C4-2B (cell line): ENCODE results near the gene MRPS23.
A peak's percentile ranks its signal among the peaks of the same experiment; 100 is the strongest.

Source experiments
- H3K27ac ChIP-seq: fragments of 450-650 bp; 2 replicates; pipeline ENCODE4 v1.5.1; 2017
- ZFX ChIP-seq: fragments of 450-650 bp; IDR thresholded peaks from 2 replicates; pipeline ENCODE4 v1.6.1; 2017
- TF ChIP-seq, protein P1 (sequence below): fragments of 450-650 bp; conservative IDR thresholded peaks from 2 replicates; pipeline ENCODE4 v1.5.1; 2017; ENCODE audit warnings: mild to moderate bottlenecking

MRPS23 gene

DNA sequence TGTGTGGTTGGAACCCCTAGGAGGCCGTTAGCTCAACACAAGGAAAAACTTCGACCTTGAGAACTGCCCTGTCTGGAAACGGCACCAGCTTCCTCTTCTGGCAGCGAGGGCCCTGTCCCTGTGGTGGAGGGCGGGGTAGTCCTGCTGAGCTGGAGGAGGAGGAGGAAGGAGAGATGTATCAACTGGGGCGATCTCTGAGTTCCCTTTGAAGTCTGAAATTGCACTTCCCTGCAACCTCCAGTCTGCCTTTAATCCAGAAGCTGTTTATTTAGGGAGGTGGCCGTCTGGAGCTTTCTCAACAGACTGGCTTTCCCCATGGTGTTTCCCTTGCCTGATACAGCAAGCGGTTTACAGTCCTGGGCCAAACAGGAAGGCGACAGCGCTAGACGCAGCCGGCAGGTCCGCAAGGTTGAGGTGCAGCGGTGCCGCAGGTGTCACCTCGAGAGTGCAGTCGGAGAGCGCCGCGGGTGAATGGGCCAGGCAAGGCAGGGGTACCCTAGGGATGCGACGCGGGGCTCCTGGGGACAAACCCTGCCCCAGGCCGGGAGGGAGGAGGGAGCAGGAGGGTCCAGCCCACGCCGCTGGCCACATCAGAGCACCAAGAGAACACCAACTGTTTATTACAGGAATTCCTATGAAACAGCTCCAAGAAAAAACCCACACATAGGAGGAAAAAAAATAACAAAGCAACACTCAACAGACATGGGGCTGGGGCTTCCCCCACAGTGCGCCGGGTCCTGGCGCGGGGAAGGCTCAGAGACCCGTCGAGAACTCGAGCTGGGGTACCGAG lies 11.4 kb upstream of the MRPS23 start:
- TF ChIP-seq, protein P1, sequence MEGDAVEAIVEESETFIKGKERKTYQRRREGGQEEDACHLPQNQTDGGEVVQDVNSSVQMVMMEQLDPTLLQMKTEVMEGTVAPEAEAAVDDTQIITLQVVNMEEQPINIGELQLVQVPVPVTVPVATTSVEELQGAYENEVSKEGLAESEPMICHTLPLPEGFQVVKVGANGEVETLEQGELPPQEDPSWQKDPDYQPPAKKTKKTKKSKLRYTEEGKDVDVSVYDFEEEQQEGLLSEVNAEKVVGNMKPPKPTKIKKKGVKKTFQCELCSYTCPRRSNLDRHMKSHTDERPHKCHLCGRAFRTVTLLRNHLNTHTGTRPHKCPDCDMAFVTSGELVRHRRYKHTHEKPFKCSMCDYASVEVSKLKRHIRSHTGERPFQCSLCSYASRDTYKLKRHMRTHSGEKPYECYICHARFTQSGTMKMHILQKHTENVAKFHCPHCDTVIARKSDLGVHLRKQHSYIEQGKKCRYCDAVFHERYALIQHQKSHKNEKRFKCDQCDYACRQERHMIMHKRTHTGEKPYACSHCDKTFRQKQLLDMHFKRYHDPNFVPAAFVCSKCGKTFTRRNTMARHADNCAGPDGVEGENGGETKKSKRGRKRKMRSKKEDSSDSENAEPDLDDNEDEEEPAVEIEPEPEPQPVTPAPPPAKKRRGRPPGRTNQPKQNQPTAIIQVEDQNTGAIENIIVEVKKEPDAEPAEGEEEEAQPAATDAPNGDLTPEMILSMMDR, result no peak
- TF ChIP-seq ZFX, result no peak
- peak overlapping the region; percentile 39 for H3K27ac ChIP-seq

DNA sequence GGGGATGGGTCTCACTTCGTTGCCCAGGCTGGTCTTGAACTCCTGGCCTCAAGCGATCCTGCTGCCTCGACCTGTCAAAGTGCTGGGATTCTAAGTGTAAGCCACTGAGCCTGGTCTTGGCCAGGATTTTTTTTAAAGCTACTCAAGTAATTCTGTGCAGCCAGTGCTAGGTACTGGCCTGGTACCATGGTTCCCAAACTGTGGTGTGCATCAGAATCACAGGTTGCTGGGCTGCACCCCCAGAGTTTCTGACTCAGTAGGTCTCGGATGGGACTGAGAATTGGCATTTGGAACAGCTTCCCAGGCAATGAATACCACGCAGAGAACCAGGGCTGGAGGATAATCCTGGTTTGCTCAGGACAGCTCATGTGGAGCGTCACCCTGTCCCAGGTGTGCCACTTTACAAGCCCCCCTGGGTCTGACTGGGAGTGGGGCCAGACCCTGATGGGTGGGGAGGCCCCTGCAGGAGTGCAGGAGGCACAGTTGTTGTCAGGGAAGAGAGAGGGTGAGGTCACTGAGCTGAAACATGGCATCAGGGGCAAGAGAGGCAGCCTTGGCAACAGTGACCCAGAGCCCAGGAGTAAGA lies 10.7 kb upstream of the MRPS23 start:
- peak overlapping the region; percentile 39 for H3K27ac ChIP-seq
- TF ChIP-seq ZFX, result no peak
- TF ChIP-seq, protein P1, result no peak

DNA sequence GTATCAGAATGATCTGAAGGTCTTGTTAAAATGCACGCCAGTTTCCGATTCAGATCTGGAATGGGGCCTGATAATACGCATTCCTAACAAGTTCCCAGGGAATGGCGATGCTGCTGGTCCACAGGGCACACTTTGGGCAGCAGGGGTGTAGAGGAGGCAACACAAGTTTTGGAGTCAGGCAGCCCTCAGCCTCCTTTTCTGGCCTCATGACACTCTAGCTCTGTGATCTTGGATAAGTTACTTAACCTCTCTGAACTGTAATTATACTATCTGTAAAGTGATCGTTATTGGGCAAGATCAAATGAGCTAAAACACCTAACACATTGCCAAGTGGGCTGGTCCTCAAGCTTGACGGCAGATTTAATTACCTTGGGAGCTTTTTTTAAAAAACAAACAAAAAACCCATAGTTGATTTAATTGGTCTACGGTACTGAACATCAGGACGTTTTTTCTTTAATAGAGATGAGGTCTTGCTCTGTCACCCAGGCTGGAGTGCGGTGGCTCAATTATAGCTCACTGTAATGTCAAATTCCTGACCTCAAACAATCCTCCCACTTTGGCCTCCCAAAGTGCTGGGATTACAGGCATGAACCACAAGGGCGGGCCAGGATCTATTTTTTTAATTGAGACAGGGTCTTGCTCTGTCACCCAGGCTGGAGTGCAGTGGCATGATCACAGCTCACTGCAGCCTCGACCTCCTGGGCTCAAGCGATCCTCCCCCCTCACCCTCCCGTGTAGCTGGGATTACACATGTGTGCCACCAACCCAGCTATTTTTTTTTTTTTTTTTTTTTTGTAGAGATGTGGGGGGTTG lies 10.0 kb upstream of the MRPS23 start:
- H3K27ac ChIP-seq, result no peak overlapping the region
- no peak for TF ChIP-seq ZFX
- TF ChIP-seq, protein P1, result no peak

DNA sequence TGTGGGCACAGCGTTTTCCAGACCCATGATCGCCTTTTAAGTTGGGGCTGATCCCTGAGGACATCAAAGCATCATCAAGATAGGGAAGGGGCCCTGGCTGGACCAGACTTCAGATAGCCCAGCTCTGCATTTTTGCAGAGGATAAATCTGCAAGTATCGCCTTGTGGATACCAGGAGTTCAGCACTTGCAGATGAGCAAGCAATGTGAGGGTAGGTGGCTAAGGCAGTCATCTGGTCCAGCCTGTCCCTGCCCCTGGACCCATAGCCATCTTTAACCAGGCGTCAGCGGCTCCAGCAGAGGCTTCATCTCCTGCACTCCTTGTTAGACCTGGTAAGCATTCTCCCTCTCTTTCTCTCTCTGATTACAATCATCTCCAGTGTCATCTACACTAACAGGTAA lies 9.0 kb upstream of the MRPS23 start:
- no peak overlapping the region for H3K27ac ChIP-seq
- no peak for TF ChIP-seq ZFX
- TF ChIP-seq, protein P1, result no peak

DNA sequence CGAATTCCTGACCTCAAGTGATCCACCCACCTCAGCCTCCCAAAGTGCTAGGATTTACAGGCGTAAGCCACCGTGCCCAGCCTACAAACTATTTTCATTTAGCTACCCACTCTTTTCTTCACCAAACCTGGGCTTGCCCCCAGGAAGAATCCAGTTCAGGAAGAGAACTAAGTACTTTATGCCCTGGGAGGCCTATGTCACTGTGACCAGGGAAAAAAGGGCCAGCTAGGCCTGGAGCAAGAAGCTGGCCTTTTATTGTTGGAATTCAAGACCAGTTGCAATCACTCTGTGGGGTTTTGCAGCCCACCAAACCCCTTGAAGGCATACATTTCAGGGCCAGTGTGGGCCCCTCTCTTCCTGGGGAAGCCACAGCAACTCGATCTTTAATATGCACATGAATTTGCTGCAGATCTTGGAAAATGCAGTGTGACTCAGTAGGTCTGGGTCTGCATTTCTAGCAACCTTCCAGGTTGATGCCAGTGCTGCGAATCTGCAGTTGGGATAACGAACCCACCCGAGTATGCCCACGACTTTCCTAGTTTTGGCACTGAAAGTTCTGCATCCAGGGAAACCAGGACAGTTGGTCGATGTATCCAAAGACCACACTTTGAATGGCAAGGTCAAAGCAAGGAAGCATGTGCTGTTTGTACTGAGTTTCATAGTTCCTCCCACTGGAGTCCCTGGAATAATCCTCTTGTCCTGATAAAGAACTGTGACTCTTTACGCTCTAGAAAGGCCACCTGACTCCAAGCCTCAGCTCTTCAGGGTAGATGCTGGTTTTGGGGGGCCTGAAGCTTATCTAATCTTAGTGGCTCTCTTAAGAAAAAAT lies 7.2 kb upstream of the MRPS23 start:
- no peak overlapping the region for H3K27ac ChIP-seq
- TF ChIP-seq ZFX, result no peak
- TF ChIP-seq, protein P1, result no peak

DNA sequence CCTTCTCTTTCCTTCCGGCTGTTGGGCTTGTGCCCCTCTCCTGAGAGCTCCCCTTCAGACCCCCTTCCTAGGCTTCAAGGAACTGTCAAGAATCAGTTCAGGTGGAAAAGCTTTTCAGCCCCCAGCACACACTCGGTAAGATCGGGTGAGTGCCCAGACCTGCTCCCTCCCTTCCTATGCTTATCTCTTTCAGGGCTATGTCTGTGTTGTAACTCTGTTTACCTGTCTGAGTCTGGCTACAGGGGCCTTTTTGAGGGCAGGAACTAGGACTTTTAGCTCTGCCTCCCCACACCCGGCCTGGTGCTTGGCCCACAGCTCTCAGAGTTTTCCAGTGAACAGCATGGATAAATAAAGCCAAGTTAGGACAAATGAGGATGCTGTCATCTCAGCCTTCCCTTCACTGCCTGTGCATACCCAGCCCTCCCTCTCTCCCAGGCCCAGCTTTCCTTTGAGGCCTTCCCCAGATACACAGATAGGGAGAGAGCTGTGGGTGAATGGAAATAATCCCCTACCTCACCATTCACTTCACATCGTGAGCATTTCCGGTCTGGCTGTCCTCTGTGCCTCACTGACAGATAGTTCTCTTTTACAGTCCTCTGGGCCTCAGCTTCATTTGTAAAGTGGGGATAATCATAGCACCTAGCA lies 5.7 kb upstream of the MRPS23 start:
- no peak for TF ChIP-seq ZFX
- TF ChIP-seq, protein P1, result no peak
- no peak overlapping the region for H3K27ac ChIP-seq
